Measurements from ENCODE around the gene FNDC3B. TPM values are rescaled to one million over a fixed set of nuclear protein-coding genes. Genes with fewer than 3 reads are reported as not detected.
A peak's percentile ranks its signal among the peaks of the same experiment; 100 is the strongest.
"Not testable (repeated sequence)": the region's sequence is repeated elsewhere in the genome, so short reads cannot be mapped to it uniquely, and the experiment has no call there.

Gene FNDC3B
- total RNA-seq, 1 donor from 2014 or later: 68.5 TPM

DNA sequence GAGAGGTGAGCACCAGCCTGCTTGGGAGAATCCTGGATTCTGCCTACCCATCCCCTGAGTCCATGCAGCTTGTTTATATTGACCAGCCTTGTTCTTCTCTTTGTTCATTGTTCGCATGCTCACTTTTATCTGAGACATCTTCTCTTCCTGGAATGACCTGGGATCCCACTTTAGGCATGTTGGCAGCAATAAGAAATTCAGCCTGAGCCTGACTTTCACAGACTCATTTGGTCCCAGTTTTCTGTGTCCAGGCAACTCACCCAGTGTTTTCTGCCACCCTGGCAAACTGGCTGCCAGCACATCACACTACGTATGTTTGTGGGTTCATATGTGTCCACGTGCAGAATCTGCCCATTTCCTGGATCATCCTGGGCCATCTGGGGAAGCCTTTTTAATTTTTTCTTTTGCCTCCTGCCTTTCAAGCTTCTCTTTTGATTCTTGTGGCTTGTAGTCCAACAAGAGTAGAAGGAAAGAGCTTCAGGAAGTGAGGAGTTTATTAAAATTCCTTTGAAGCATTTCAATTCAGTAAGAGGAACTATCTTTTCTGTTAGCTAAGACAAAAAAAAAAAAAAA is 199.9 kb downstream of the FNDC3B start:
- no peaks in the 10 kb centered on the region for H3K27me3 ChIP-seq
- peaks cover 6% of the 10 kb centered on the region for H3K9me3 ChIP-seq
- intact Hi-C loops (cut with DNase I): no loop called here
- no peak overlapping the region for H3K4me3 ChIP-seq
- H3K27ac ChIP-seq: no peak overlapping the region
- peaks cover 0 to 6% of the 10 kb centered on the region in 2 donors for H3K36me3 ChIP-seq
- DNase-seq (ENCODE audit: extremely low spot score in 2 of 2): no peak
- H3K4me1 ChIP-seq: peaks cover under 1% of the 10 kb centered on the region
- TF ChIP-seq POLR2AphosphoS5 (IDR thresholded peaks at IDR 0.05; ENCODE audit: insufficient read depth in 1 of 2, low read depth in 1 of 2) (no peak), CTCF (IDR thresholded peaks at IDR 0.05) (no peak), POLR2A (IDR thresholded peaks at IDR 0.05) (no peak)

DNA sequence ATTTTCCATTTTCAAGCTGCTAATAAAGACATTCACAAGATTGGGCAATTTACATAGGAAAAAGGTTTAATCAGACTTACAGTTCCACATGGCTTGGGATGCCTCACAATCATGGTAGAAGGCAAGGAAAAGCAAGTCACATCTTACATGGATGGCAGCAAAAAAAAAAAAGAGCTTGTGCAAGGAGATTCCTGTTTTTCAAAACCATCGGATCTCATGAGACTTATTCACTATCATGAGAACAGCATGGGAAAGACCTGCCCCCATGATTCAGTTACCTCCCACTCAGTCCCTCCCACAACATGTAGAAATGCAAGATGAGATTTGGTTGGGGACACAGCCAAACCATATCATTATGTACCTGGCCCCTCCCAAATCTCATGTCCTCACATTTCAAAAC is 202.0 kb downstream of the FNDC3B start:
- H3K4me3 ChIP-seq: no peak overlapping the region
- H3K4me1 ChIP-seq: peaks cover 20% of the 10 kb centered on the region
- TF ChIP-seq POLR2A (IDR thresholded peaks at IDR 0.05) (no peak), CTCF (IDR thresholded peaks at IDR 0.05) (no peak), POLR2AphosphoS5 (IDR thresholded peaks at IDR 0.05; ENCODE audit: insufficient read depth in 1 of 2, low read depth in 1 of 2) (no peak)
- peaks cover 6% of the 10 kb centered on the region for H3K9me3 ChIP-seq
- intact Hi-C loops (cut with DNase I): no loop called here
- H3K27ac ChIP-seq: no peak overlapping the region
- DNase-seq (ENCODE audit: extremely low spot score in 2 of 2): no peak
- H3K36me3 ChIP-seq: peaks cover 0 to 6% of the 10 kb centered on the region in 2 donors
- no peaks in the 10 kb centered on the region for H3K27me3 ChIP-seq

DNA sequence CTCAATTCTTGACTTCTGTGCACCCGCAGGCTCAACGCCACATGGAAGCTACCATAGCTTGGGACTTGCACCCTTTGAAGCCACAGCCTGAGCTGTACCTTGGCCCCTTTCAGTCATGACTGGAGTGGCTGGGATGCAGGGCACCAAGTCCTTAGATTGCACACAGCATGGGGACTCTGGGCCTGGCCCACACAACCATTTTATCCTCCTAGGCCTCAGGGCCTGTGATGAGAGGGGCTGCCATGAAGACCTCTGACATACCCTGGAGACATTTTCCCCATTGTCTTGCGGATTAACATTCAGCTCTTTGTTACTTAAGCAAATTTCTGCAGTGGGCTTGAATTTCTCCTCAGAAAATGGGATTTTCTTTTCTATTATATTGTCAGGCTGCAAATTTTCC is 203.1 kb downstream of the FNDC3B start:
- DNase-seq (ENCODE audit: extremely low spot score in 2 of 2); H3K36me3 ChIP-seq; intact Hi-C loops (cut with DNase I); H3K27me3 ChIP-seq; H3K4me3 ChIP-seq; H3K9me3 ChIP-seq; H3K27ac ChIP-seq: not testable (repeated sequence)
- peaks cover 26% of the 10 kb centered on the region for H3K4me1 ChIP-seq

- H3K9me3 ChIP-seq; DNase-seq (ENCODE audit: extremely low spot score in 2 of 2); H3K36me3 ChIP-seq; H3K27me3 ChIP-seq; intact Hi-C loops (cut with DNase I); H3K27ac ChIP-seq; H3K4me3 ChIP-seq: not testable (repeated sequence)
- H3K4me1 ChIP-seq: peaks cover 26% of the 10 kb centered on the region
Measured at GRCh38 chr3:172243376-172243775, 204.0 kb downstream of the FNDC3B start.

- no peak for DNase-seq (ENCODE audit: extremely low spot score in 2 of 2)
- H3K27me3 ChIP-seq: no peaks in the 10 kb centered on the region
- H3K9me3 ChIP-seq: peaks cover 6% of the 10 kb centered on the region
- TF ChIP-seq POLR2AphosphoS5 (IDR thresholded peaks at IDR 0.05; ENCODE audit: insufficient read depth in 1 of 2, low read depth in 1 of 2) (peak in 1 of 2 donors; percentile 27), CTCF (IDR thresholded peaks at IDR 0.05) (no peak)
- H3K27ac ChIP-seq: no peak overlapping the region
- peaks cover 0 to 6% of the 10 kb centered on the region in 2 donors for H3K36me3 ChIP-seq
- intact Hi-C loops (cut with DNase I): no loop called here
- H3K4me1 ChIP-seq: peaks cover 26% of the 10 kb centered on the region
- H3K4me3 ChIP-seq: no peak overlapping the region
Measured at GRCh38 chr3:172244011-172244410, 204.6 kb downstream of the FNDC3B start.

DNA sequence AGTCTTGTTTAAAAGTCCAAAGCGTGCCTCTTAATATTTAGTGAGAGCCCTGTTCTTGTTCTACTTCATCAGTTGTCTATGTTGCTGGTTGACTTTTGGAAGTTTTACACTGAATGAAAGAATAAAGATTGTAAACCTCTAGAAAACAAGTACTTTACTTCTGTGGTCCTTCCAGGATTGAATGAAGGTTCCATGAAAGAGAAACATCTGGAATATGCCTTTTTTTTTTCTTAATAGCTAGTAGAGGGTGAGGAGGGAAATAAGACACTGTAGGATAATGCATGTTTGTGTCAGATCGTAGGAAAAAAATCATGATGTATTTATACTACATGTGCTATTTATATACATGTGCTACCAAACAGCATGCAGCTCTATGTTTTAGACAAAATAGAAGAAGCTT is 205.9 kb downstream of the FNDC3B start:
- Histone ChIP-seq H3K36me3 (peaks cover 0 to 6% of the 10 kb centered on the region in 2 donors), H3K27ac (no peak overlapping the region), H3K4me1 (peaks cover 26% of the 10 kb centered on the region), H3K9me3 (peaks cover 6% of the 10 kb centered on the region), H3K4me3 (no peak overlapping the region), H3K27me3 (no peaks in the 10 kb centered on the region)
- no peak for TF ChIP-seq POLR2AphosphoS5 (IDR thresholded peaks at IDR 0.05; ENCODE audit: insufficient read depth in 1 of 2, low read depth in 1 of 2)
- TF ChIP-seq CTCF (IDR thresholded peaks at IDR 0.05): no peak
- no peak for TF ChIP-seq POLR2A (IDR thresholded peaks at IDR 0.05)
- no peak for DNase-seq (ENCODE audit: extremely low spot score in 2 of 2)
- intact Hi-C loops (cut with DNase I): no loop called here

All from vagina (tissue), 2 donors.